Prostate gland (tissue), 2 donors: ENCODE measurements around the gene RC3H2. TPM values are rescaled to one million over a fixed set of nuclear protein-coding genes. Genes with fewer than 3 reads are reported as not detected.
"Not testable (repeated sequence)": the region's sequence is repeated elsewhere in the genome, so short reads cannot be mapped to it uniquely, and the experiment has no call there.

Source experiments
- DNase-seq: peaks from one replicate; pipeline ENCODE4 v3.0.0-alpha.2; 2019; ENCODE audit warnings: low spot score
- H3K27ac ChIP-seq, 2 donors: fragments of 200-600 bp; sonication (generic); 2 replicates each; pipeline ENCODE4 v1.5.1; 2017 to 2019
- H3K27me3 ChIP-seq: fragments of 200-600 bp; sonication (generic); replicated peaks from 2 replicates; pipeline ENCODE4 v1.5.1; 2019; ENCODE audit not compliant: insufficient read depth
- H3K36me3 ChIP-seq, 2 donors: fragments of 200-600 bp; sonication (generic); 1 replicate in 1 of 2; 2 replicates in 1 of 2; pipeline versions ENCODE4 v1.5.1 to v1.8.1; 2017 to 2019
- H3K4me1 ChIP-seq: fragments of 200-600 bp; sonication (generic); replicated peaks from 2 replicates; pipeline ENCODE4 v1.5.1; 2019
- H3K4me3 ChIP-seq, 2 donors: fragments of 200-600 bp; sonication (generic); 2 replicates each; pipeline ENCODE4 v1.5.1; 2017 to 2019
- H3K9me3 ChIP-seq: fragments of 200-600 bp; sonication (generic); 2 replicates; pipeline ENCODE4 v1.5.1; 2017
- POLR2A ChIP-seq: fragments of 450-650 bp; IDR thresholded peaks from one replicate; pipeline ENCODE4 v1.6.1; 2016; ENCODE audit warnings: antibody characterized with exemption, mild to moderate bottlenecking
- POLR2AphosphoS5 ChIP-seq: sonication (generic); formaldehyde crosslinking; IDR thresholded peaks from one replicate; pipeline ENCODE4 v1.6.1; 2017; ENCODE audit warnings: antibody characterized with exemption
- WGBS: methylation state at CpG from one replicate; pipeline ENCODE4 v1.1.5; 2018; 5-methylcytosine and 5-hydroxymethylcytosine counted together
- intact Hi-C: fragments of 100-400 bp; cut with DNase I; formaldehyde crosslinking; loops from one replicate; pipeline ENCODE4 v1.14.2; 2022
- total RNA-seq, 2 donors: library from RNA; depleted of rRNA; stranded (reverse); fragments of >200 nt; gene quantifications; one replicate each; pipeline ENCODE4 v1.1.0, GENCODE V29; 2016
- TF ChIP-seq, protein P1 (sequence below), 4 experiments: fragments of 200-600 bp in 2 of 4; fragments of 450-650 bp in 2 of 4; sonication (generic) in 2 of 4; IDR thresholded peaks; 1 replicate in 3 of 4; 2 replicates in 1 of 4; pipeline ENCODE4 v1.5.1; 2016 to 2019; ENCODE audit warnings: antibody characterized with exemption in 4 of 4, mild to moderate bottlenecking in 2 of 4, moderate library complexity in 2 of 4

The RC3H2 gene
- total RNA-seq, 2 donors from 2014 or later: 25.8 to 47.9 TPM

- no peak for DNase-seq
- WGBS: 77% methylated on average over 3 of the region's 3 CpGs
- TF ChIP-seq POLR2AphosphoS5 (no peak), POLR2A (no peak)
- TF ChIP-seq, protein P1, sequence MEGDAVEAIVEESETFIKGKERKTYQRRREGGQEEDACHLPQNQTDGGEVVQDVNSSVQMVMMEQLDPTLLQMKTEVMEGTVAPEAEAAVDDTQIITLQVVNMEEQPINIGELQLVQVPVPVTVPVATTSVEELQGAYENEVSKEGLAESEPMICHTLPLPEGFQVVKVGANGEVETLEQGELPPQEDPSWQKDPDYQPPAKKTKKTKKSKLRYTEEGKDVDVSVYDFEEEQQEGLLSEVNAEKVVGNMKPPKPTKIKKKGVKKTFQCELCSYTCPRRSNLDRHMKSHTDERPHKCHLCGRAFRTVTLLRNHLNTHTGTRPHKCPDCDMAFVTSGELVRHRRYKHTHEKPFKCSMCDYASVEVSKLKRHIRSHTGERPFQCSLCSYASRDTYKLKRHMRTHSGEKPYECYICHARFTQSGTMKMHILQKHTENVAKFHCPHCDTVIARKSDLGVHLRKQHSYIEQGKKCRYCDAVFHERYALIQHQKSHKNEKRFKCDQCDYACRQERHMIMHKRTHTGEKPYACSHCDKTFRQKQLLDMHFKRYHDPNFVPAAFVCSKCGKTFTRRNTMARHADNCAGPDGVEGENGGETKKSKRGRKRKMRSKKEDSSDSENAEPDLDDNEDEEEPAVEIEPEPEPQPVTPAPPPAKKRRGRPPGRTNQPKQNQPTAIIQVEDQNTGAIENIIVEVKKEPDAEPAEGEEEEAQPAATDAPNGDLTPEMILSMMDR (IDR thresholded peaks at IDR 0.05): no peak
- Histone ChIP-seq H3K4me3 (no peak overlapping the region), H3K36me3 (no peaks in the 10 kb centered on the region), H3K9me3 (no peaks in the 10 kb centered on the region), H3K27ac (no peak overlapping the region), H3K27me3 (no peaks in the 10 kb centered on the region), H3K4me1 (no peaks in the 10 kb centered on the region)
- intact Hi-C loops: no loop called here
Observed at GRCh38 chr9:122863407-122863806, 41.8 kb downstream of the RC3H2 start.

- no peak overlapping the region for H3K27ac ChIP-seq
- no peaks in the 10 kb centered on the region for H3K4me1 ChIP-seq
- WGBS: 75% methylated on average over 8 of the region's 8 CpGs
- no peak overlapping the region for H3K4me3 ChIP-seq
- DNase-seq: no peak
- H3K9me3 ChIP-seq: no peaks in the 10 kb centered on the region
- intact Hi-C loops: no loop called here
- H3K36me3 ChIP-seq: peaks cover 0 to 6% of the 10 kb centered on the region in 2 donors
- TF ChIP-seq POLR2A (no peak), POLR2AphosphoS5 (no peak)
- TF ChIP-seq, protein P1 (IDR thresholded peaks at IDR 0.05): no peak
- no peaks in the 10 kb centered on the region for H3K27me3 ChIP-seq
Observed at GRCh38 chr9:122860319-122861142, 44.6 kb downstream of the RC3H2 start.

DNA sequence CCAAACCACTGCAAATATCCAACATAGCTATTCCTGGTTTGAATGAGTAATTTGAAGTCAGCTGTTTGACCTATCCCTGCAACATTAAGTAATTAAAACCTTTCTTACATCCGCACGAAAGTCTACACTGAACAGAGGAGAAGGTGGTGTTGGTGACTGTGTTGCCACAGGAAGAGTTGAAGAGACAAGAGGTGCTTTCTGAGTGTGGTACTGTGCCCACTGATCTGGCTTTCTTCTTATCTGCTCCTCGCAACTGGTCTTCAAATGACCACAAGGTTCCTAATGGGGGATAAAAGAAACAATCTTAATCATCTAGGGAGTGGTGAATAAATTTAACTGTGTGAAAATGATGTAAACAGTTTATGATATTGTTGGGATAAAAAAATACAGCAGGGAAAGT is 47.3 kb downstream of the RC3H2 start:
- TF ChIP-seq POLR2A: no peak
- TF ChIP-seq, protein P1 (IDR thresholded peaks at IDR 0.05): no peak
- no peak for TF ChIP-seq POLR2AphosphoS5
- Histone ChIP-seq H3K36me3 (peaks cover 6 to 8% of the 10 kb centered on the region in 2 donors), H3K27ac (no peak overlapping the region), H3K27me3 (no peaks in the 10 kb centered on the region), H3K4me1 (no peaks in the 10 kb centered on the region), H3K4me3 (no peak overlapping the region), H3K9me3 (no peaks in the 10 kb centered on the region)
- intact Hi-C loops: no loop called here
- WGBS: 96% methylated on average over 3 of the region's 3 CpGs
- no peak for DNase-seq

DNA sequence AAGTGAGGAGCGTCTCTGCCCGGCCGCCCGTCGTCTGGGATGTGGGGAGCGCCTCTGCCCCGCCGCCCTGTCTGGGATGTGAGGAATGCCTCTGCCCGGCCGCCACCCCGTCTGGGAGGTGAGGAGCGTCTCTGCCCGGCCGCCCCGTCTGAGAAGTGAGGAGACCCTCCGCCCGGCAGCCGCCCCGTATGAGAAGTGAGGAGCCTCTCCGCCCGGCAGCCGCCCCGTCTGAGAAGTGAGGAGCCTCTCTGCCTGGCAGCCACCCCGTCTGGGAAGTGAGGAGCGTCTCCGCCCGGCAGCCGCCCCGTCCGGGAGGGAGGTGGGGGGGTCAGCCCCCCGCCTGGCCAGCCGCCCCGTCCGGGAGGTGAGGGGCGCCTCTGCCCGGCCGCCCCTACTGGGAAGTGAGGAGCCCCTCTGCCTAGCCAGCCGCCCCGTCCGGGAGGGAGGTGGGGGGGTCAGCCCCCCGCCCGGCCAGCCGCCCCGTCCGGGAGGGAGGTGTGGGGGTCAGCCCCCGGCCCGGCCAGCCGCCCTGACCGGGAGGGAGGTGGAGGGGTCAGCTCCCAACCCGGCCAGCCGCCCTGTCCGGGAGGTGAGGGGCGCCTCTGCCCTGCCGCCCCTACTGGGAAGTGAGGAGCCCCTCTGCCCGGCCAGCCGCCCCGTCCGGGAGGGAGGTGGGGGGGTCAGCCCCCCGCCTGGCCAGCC is 52.9 kb downstream of the RC3H2 start:
- not testable (repeated sequence) for H3K36me3 ChIP-seq

GRCh38 chr9:122848256-122848943 is 56.8 kb downstream of the RC3H2 start:
- TF ChIP-seq, protein P1 (IDR thresholded peaks at IDR 0.05): no peak
- TF ChIP-seq POLR2AphosphoS5 (no peak), POLR2A (no peak)

More for the DNA sequence above, 52.9 kb downstream of the RC3H2 start:
- DNase-seq, H3K4me1 ChIP-seq, H3K4me3 ChIP-seq, intact Hi-C loops, H3K9me3 ChIP-seq, H3K27me3 ChIP-seq, H3K27ac ChIP-seq: not testable (repeated sequence)
- whole genome bisulfite sequencing: 89% methylated on average over 11 of the region's 59 CpGs

More at GRCh38 chr9:122848256-122848943, 56.8 kb downstream of the RC3H2 start:
- no peak for DNase-seq
- 54% methylated on average over 2 of the region's 2 CpGs for WGBS
- Histone ChIP-seq H3K4me3 (no peak overlapping the region), H3K36me3 (peaks cover 0 to 1% of the 10 kb centered on the region in 2 donors), H3K9me3 (no peaks in the 10 kb centered on the region), H3K4me1 (no peaks in the 10 kb centered on the region), H3K27ac (no peak overlapping the region), H3K27me3 (no peaks in the 10 kb centered on the region)
- intact Hi-C loops: no loop called here
